GM18858 (cell line): ENCODE measurements around the gene KCTD1.

Experiments
- ATAC-seq: cut with Tn5 transposase; IDR thresholded peaks from one replicate; pipeline ENCODE4 v1.9.1; 2021; ENCODE audit not compliant: unreplicated experiment

KCTD1 gene

GRCh38 chr18:26548415-26549262 lies at the start of gene KCTD1:
TSS of gene KCTD1 (minus strand) at chr18:26548553. CDS start at chr18:26548536, 17 bp downstream.
- peak; percentile 52 for ATAC-seq

GRCh38 chr18:26593365-26594320 lies 45.3 kb upstream of the KCTD1 start:
- ATAC-seq, result no peak

- no peak for ATAC-seq
Observed at GRCh38 chr18:26584745-26585144, 36.4 kb upstream of the KCTD1 start.

GRCh38 chr18:26579941-26580618 lies 31.7 kb upstream of the KCTD1 start:
- no peak for ATAC-seq

GRCh38 chr18:26575865-26576217 lies 27.5 kb upstream of the KCTD1 start:
- no peak for ATAC-seq

GRCh38 chr18:26574958-26575864 lies 26.9 kb upstream of the KCTD1 start:
- ATAC-seq, result no peak

- no peak for ATAC-seq
Observed at GRCh38 chr18:26568926-26569665, 20.7 kb upstream of the KCTD1 start.

- no peak for ATAC-seq
Observed at GRCh38 chr18:26568513-26568912, 20.2 kb upstream of the KCTD1 start.

- no peak for ATAC-seq
Observed at GRCh38 chr18:26566874-26567555, 18.7 kb upstream of the KCTD1 start.

GRCh38 chr18:26565514-26565913 lies 17.2 kb upstream of the KCTD1 start:
- no peak for ATAC-seq

GRCh38 chr18:26563024-26563423 lies 14.7 kb upstream of the KCTD1 start:
- ATAC-seq, result no peak

GRCh38 chr18:26562568-26562967 lies 14.2 kb upstream of the KCTD1 start:
- no peak for ATAC-seq

GRCh38 chr18:26561769-26562168 lies 13.4 kb upstream of the KCTD1 start:
- no peak for ATAC-seq

- ATAC-seq, result peak; percentile 97
Observed at GRCh38 chr18:26556573-26556972, 8.2 kb upstream of the KCTD1 start.

- ATAC-seq, result no peak
Observed at GRCh38 chr18:26555804-26556553, 7.6 kb upstream of the KCTD1 start.

- no peak for ATAC-seq
Observed at GRCh38 chr18:26553943-26554342, 5.6 kb upstream of the KCTD1 start.

- no peak for ATAC-seq
Observed at GRCh38 chr18:26551695-26552081, 3.3 kb upstream of the KCTD1 start.

- no peak for ATAC-seq
Observed at GRCh38 chr18:26550998-26551694, 2.8 kb upstream of the KCTD1 start.
